Lower leg skin (tissue), 3 donors: ENCODE measurements around the gene IL31.

Experiments
- POLR2A ChIP-seq, 2 donors: fragments of 450-650 bp; IDR thresholded peaks; one replicate each; pipeline ENCODE4 v1.6.1; 2016 to 2017; ENCODE audit warnings: antibody characterized with exemption in 2 of 2, mild to moderate bottlenecking in 1 of 2, moderate library complexity in 1 of 2
- TF ChIP-seq, protein P1 (sequence below), 3 donors: fragments of 450-650 bp; IDR thresholded peaks; one replicate each; pipeline ENCODE4 v1.5.1; 2016; ENCODE audit warnings: antibody characterized with exemption in 3 of 3, mild to moderate bottlenecking in 3 of 3, moderate library complexity in 2 of 3

DNA sequence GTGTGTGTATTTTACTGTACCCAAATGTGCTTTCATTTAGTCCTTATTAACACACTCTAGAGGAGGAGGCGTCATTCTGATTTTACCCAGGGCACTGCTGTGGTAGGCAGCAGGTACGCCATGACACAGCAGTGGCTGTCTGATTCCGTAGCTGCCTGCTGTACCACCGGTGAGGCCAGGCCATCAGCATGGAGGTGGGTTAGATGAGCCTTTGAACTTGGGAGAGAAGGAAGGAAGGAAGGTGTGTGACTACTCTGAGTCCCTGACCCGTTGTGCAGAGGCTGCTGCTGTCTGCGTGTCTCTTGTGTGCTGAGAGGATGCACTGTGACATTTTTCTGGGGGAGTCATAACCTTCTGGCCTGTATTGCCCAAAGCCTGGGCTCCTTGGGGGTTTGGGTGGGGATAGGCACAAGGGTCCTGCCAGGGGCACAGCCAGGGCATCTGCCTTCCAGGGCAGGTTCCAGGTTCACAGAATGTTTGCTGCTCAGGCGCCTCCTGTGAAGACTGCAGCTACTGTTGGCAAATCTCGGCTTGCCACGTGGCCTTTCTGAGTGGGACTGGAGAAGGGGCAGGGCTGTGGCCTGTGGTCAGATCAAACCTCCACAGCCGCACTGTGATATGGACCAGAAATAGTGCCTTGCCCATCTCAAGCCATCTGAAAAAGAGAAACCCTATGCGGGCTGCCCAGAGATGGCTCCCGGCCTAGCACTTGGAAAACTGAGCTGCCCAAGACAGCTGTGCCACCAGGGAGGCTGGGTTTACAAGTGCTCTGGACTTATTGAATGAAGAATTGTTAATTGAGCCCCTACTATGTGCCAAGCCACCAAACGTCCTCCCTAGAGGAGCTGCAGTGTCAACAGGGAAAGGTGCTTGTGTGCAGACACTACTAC, 48.3 kb downstream of the IL31 start:
- TF ChIP-seq, protein P1, sequence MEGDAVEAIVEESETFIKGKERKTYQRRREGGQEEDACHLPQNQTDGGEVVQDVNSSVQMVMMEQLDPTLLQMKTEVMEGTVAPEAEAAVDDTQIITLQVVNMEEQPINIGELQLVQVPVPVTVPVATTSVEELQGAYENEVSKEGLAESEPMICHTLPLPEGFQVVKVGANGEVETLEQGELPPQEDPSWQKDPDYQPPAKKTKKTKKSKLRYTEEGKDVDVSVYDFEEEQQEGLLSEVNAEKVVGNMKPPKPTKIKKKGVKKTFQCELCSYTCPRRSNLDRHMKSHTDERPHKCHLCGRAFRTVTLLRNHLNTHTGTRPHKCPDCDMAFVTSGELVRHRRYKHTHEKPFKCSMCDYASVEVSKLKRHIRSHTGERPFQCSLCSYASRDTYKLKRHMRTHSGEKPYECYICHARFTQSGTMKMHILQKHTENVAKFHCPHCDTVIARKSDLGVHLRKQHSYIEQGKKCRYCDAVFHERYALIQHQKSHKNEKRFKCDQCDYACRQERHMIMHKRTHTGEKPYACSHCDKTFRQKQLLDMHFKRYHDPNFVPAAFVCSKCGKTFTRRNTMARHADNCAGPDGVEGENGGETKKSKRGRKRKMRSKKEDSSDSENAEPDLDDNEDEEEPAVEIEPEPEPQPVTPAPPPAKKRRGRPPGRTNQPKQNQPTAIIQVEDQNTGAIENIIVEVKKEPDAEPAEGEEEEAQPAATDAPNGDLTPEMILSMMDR (IDR thresholded peaks at IDR 0.05), result no peak
- TF ChIP-seq POLR2A (IDR thresholded peaks at IDR 0.05), result no peak
